Frontal cortex (tissue), 4 donors: Measurements from ENCODE around the gene HERC2. TPM values are rescaled to one million over a fixed set of nuclear protein-coding genes. Genes with fewer than 3 reads are reported as not detected.
A peak's percentile ranks its signal among the peaks of the same experiment; 100 is the strongest.
"Not testable (repeated sequence)": the region's sequence is repeated elsewhere in the genome, so short reads cannot be mapped to it uniquely, and the experiment has no call there.

ENCODE experiments used
- DNase-seq, 2 donors: peaks; one replicate each; pipeline ENCODE4 v3.0.0; 2012; ENCODE audit warnings: low spot score in 2 of 2
- FAIRE-seq: peaks from 2 replicates; lab custom pipeline; 2012; peaks lifted over from hg19 to GRCh38; lab: Jason Lieb, UNC
- total RNA-seq: library from RNA; depleted of rRNA; stranded (reverse); fragments of >200 nt; gene quantifications from one replicate; pipeline ENCODE4 v1.2.3, GENCODE V29; 2014
- donor health status: control.
- donor health status: control.
- donor health status: control.

HERC2 gene
- total RNA-seq, 1 donor from 2014 or later: 65.2 TPM

DNA sequence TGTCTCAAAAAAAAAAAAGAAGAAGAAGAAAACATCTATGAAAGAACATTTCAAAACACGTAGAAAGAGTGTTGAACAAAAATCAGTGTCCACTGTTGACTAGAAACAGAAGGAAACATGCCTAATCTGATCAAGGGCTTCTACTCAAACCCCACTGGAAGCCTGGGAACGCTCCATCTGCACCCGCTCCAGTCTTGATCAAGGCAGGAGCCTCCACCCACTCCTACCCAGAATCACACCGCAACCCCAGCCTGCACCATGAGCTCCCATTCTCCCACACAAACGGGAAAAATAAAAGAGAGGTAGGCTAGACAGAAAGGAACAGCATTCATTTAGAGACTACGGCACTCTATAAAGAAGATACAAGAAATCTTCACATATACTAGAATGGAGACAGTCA lies 181.9 kb downstream of the HERC2 start:
- DNase-seq (no peak), FAIRE-seq (no peak)

DNA sequence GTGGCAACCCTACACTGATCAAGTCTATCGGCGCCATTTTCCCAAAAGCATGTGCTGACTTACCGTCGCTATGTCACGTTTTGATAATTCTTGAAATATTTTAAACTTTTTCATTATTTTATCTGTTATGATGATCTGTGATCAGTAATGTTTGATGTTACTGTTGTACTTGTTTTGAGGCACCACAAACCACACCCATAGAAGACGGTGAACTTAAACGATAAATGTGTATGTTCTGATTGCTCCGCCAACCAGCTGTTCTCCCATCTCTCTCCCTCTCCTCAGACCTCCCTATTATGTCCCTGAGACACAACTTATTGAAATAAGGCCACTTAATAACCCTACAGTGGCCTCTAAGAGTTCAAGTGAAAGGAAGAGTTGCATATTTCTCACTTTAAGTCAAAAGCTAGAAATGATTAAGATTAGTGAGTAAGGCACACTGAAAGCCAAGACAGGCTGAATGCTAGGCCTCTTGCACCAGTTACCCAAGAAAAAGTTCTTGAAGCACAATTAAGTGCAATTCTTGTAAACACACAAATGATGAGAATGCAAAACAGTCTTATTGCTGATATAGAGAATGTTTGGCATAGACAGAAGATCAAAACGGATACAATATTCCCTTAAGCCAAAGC lies 184.5 kb downstream of the HERC2 start:
- not testable (repeated sequence) for FAIRE-seq, DNase-seq

DNA sequence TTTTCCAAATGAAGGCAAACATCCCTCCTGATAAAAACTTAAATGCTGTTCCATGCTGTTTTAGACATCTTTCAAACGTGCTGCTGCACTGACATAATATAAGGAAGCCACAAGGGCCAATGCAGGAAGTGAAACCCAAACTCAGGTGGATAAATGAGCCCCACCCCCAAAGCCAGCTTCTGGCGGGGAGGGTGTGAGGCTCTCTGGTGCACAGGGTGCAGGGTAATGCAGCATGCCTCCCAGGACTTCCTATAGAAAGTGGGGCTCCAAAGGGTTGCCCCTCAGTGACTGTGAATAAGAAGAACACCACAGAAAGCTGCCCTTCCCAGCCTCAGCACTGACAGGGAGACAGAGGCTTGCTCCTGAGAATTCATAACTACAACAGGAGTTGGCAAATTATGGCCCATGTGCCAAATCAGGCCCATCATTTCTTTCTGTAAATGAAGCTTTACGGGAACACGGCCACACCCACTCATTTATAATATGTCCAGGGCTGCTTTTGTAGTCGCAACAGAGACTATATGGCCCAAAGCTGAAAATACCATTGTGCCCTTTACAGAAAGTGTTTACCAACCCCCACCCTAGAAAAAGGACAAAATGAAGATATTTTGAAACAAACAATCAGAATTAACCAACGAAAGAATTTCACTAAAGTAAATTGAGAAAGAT lies 185.6 kb downstream of the HERC2 start:
- FAIRE-seq, DNase-seq: not testable (repeated sequence)

GRCh38 chr15:28133281-28133680 lies 188.7 kb downstream of the HERC2 start:
- peak; percentile 66 for FAIRE-seq
- no peak for DNase-seq

- no peak for FAIRE-seq
- DNase-seq: no peak
Measured at GRCh38 chr15:28132524-28133275, 189.3 kb downstream of the HERC2 start.

DNA sequence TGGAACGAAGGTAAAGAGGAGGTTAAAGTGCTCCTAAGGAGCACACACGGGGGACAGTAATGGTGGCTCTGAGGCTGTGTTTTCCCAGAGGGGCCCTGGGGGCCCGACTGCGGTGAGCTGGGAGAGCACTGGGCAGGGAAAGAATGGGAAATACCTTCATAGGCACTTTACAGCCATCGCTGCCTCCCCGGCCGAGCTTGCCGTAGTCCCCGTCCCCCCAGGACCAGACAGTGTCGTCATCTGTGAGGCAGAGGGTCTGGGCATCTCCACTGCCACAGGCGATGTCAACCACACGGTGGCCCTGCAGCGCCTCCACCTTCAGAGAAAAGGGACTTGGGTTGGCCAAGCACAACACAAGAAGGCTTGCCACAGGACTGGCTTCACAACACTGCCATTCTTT lies 190.0 kb downstream of the HERC2 start:
- no peak for DNase-seq
- no peak for FAIRE-seq

- DNase-seq (no peak), FAIRE-seq (no peak)
Measured at GRCh38 chr15:28131400-28131799, 190.6 kb downstream of the HERC2 start.

DNA sequence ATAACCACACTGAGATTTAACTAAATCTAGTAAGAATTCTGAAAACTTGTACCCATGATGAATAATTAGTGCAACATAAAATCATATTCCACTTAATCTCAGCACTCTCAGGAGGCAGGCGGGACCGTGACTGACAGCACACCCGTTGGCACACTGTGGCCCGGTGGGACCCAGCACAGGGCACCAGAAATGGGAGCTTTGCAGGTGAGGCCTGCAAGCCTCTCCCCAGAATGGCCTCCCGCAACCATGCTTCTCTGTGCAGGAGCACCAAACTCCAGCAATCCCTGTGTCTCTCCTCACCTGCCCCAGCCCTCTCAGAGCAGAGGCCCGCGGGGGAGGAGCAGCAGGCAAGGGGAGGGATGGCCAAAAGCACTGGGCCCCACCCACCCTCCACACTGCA lies 191.3 kb downstream of the HERC2 start:
- DNase-seq: no peak
- FAIRE-seq: no peak

DNA sequence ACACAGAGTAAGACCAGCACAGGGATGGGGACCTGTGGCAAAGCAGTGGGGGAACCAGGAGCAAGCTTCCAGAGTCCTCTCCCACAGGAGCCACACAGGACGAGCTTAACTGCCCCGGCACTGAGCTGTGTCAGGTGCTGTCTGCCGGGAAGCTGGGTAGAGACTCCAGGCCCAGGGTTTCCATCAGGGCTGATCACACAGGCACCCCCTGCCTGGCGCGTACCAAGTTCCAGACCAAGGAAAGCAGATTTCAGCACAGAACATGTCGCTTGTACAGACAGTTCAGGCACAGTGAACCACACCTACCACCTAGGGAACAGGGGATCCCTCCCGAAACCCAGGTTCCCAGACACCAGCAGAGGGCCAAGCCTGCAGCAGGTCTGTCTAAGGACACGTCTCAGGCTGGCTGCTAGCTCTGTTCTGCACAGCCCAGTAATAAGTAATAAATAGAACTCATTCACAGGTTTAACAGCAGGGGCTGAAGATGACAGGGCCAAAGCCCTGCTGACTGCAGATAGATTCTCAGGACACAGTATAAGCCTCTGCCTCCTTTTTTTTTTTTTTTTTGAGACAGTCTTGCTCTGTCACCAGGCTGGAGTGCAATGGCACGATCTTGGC lies 192.6 kb downstream of the HERC2 start:
- FAIRE-seq (no peak), DNase-seq (no peak)

DNA sequence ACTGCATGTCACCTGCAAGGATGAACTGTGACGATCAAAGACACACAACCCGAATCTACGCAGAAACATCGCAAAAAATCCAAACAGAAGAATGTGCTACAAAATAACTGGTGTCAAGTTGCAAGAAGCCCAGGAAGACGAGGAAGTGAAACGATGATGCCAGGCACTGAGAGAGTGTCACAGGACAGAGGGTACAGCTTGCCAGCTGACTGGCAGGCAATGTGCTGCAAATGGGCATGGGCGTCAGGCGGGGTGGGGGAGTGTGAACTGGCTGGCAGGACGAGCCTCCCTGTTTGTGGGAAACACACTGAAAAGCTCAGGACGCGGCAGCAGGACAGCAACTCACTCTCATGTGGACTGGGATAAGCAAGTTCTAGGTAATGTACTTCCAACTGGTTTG lies 193.9 kb downstream of the HERC2 start:
- DNase-seq (peak in 1 of 2 donors; percentile 66), FAIRE-seq (no peak)

DNA sequence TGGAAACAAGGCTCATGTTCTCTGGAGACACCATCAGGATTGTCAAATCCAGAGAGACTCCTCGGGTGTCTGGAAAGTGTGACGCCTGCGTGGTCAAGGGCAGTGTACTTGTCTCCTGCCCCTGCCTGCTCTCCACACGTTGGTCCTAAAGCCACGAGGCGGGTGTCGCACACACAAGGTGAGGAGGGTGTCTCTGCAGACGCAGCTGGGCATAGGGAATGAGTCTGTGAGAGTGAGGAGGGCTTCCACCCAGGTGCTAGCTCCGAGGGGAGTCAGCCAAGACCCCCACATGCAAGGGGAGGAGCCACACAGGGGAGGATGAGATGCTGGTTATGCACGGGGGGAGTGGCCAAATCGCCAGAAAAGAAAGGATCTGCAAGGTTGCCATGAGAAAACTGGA lies 194.9 kb downstream of the HERC2 start:
- FAIRE-seq: no peak
- DNase-seq: no peak

GRCh38 chr15:28125673-28126651 lies 196.0 kb downstream of the HERC2 start:
- DNase-seq: peak in 1 of 2 donors; percentile 53
- FAIRE-seq: peak; percentile 82

GRCh38 chr15:28124841-28125240 lies 197.1 kb downstream of the HERC2 start:
- FAIRE-seq (no peak), DNase-seq (no peak)

GRCh38 chr15:28123408-28124023 lies 198.5 kb downstream of the HERC2 start:
- FAIRE-seq (no peak), DNase-seq (peak in 1 of 2 donors; percentile 72)

DNA sequence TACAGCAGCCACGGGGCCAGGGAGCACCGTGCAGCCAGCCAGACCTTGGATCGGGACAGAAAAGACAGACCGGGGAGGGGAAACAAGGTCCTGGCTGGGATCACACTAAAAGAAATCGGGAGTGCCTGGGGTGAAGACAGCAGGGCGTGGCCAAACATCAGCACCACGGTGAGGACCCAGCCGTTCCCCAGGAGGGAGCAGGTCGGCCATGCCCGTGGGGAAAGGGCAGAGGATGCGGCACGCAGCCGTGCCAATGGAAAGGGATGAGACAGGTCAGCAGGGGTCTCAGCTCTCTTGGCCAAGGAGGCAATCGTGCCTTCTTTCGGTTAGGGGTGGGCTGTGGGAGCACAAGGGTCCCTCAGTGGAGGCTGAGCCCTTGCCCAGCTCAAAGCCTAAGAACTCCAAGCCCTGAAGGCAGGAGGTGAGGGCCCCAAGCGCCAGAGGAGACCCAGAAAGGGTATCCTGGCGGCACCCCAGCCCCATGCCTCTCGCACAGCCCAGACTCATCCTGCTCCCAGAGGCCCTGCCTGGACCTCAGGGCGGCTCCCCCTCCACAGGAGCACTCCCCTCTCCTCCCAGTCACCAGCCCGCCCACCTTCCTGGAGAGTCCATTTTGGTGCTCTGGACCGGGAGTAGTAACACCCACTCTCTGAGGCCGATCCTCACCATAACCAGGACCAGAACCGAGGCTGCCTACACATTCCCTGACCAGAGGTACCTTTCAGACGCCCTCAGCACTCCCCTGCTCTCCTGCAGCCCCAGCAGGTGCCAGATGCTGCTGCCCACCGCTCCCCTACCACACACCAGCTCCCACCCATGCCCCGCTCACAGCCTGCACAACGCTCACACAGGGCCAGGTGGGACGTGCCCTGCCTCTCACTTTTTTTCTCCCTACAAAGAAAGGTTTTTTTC lies 199.7 kb downstream of the HERC2 start:
- no peak for FAIRE-seq
- DNase-seq: no peak

DNA sequence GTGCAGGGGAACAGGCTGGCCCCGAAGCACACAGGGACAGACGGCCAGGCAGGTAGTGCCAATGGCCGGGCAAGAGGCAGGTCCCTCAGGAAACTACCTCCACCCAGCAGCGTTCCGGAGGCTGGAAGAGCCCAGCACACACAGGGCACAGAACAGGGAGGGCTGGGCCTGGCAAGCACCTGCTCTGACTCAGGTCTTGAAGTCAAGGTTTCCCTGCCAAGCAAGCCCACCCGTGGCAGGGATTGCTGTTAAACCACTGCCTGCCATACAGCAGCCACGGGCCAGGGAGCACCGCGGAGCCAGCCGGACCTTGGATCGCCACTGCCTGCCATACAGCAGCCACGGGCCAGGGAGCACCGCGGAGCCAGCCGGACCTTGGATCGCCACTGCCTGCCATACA lies 200.4 kb downstream of the HERC2 start:
- not testable (repeated sequence) for FAIRE-seq, DNase-seq

DNA sequence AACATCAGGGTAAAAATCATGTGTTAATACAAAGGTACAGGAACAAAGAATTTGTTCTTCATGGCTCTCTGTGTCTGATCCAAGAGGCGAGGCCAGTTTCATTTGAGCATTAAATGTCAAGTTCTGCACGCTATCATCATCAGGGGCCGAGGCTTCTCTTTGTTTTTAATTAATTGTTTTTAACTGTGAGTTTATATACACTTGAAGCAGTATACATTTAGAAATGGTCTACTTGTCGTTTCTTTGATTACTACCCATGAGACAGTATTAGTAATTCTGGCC lies 201.7 kb downstream of the HERC2 start:
- FAIRE-seq: no peak
- DNase-seq: no peak

- FAIRE-seq (no peak), DNase-seq (peak in 1 of 2 donors; percentile 2)
Measured at GRCh38 chr15:28118531-28118930, 203.4 kb downstream of the HERC2 start.
